HL-60 (cell line): ENCODE measurements around the gene BAG5.

Experiments used
- DNase-seq, 2 experiments: peaks; one replicate each; pipeline ENCODE4 v3.0.0-alpha.2; 2010 to 2020; ENCODE audit warnings: low read depth in 1 of 2, low spot score in 1 of 2
- H3K27ac ChIP-seq: fragments of 250-450 bp; sonication (Bioruptor Pico); replicated peaks from 2 replicates; pipeline ENCODE4 v1.5.1; 2020; ENCODE audit warnings: mild to moderate bottlenecking, moderate library complexity
- H3K27me3 ChIP-seq: fragments of 250-450 bp; sonication (Bioruptor Pico); 2 replicates; pipeline ENCODE4 v1.5.1; 2021; ENCODE audit warnings: mild to moderate bottlenecking, moderate library complexity; ENCODE audit not compliant: insufficient read depth, poor library complexity, severe bottlenecking
- H3K4me3 ChIP-seq: replicated peaks from 2 replicates; pipeline ENCODE4 v1.5.1; 2011; ENCODE audit warnings: mild to moderate bottlenecking, control low read depth, low read length; ENCODE audit not compliant: insufficient read depth
- GABPA ChIP-seq: IDR thresholded peaks from 2 replicates; pipeline ENCODE4 v1.6.1; 2012; ENCODE audit warnings: low read depth
- POLR2AphosphoS5 ChIP-seq: IDR thresholded peaks from 2 replicates; pipeline ENCODE4 v1.6.1; 2012; ENCODE audit warnings: low read depth
- SPI1 ChIP-seq: IDR thresholded peaks from 2 replicates; pipeline ENCODE4 v1.6.1; 2012; ENCODE audit warnings: low read depth, mild to moderate bottlenecking, borderline replicate concordance
- TF ChIP-seq, protein P1 (sequence below): IDR thresholded peaks from 2 replicates; pipeline ENCODE4 v1.6.1; 2012; ENCODE audit warnings: low read depth; ENCODE audit not compliant: insufficient replicate concordance
- TF ChIP-seq, protein P2 (sequence below): IDR thresholded peaks from one replicate; pipeline ENCODE4 v1.5.1; 2011; ENCODE audit warnings: low read length, control low read depth, inconsistent platforms; ENCODE audit not compliant: insufficient read depth

The BAG5 gene

GRCh38 chr14:103561381-103562178, 877 bp downstream of the BAG5 start:
- peak in 1 of 2 experiments; percentile 55 for DNase-seq
- H3K4me3 ChIP-seq = peak overlapping the region; percentile 99
- H3K27ac ChIP-seq = peak overlapping the region; percentile 83
- H3K27me3 ChIP-seq = no peaks in the 10 kb centered on the region
- TF ChIP-seq GABPA = no peak
- TF ChIP-seq, protein P1, sequence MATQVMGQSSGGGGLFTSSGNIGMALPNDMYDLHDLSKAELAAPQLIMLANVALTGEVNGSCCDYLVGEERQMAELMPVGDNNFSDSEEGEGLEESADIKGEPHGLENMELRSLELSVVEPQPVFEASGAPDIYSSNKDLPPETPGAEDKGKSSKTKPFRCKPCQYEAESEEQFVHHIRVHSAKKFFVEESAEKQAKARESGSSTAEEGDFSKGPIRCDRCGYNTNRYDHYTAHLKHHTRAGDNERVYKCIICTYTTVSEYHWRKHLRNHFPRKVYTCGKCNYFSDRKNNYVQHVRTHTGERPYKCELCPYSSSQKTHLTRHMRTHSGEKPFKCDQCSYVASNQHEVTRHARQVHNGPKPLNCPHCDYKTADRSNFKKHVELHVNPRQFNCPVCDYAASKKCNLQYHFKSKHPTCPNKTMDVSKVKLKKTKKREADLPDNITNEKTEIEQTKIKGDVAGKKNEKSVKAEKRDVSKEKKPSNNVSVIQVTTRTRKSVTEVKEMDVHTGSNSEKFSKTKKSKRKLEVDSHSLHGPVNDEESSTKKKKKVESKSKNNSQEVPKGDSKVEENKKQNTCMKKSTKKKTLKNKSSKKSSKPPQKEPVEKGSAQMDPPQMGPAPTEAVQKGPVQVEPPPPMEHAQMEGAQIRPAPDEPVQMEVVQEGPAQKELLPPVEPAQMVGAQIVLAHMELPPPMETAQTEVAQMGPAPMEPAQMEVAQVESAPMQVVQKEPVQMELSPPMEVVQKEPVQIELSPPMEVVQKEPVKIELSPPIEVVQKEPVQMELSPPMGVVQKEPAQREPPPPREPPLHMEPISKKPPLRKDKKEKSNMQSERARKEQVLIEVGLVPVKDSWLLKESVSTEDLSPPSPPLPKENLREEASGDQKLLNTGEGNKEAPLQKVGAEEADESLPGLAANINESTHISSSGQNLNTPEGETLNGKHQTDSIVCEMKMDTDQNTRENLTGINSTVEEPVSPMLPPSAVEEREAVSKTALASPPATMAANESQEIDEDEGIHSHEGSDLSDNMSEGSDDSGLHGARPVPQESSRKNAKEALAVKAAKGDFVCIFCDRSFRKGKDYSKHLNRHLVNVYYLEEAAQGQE = no peak
- TF ChIP-seq POLR2AphosphoS5 = no peak
- TF ChIP-seq SPI1 = 0 out of 2 replicates have a peak, but pooled peaks have one; percentile 40
- TF ChIP-seq, protein P2, sequence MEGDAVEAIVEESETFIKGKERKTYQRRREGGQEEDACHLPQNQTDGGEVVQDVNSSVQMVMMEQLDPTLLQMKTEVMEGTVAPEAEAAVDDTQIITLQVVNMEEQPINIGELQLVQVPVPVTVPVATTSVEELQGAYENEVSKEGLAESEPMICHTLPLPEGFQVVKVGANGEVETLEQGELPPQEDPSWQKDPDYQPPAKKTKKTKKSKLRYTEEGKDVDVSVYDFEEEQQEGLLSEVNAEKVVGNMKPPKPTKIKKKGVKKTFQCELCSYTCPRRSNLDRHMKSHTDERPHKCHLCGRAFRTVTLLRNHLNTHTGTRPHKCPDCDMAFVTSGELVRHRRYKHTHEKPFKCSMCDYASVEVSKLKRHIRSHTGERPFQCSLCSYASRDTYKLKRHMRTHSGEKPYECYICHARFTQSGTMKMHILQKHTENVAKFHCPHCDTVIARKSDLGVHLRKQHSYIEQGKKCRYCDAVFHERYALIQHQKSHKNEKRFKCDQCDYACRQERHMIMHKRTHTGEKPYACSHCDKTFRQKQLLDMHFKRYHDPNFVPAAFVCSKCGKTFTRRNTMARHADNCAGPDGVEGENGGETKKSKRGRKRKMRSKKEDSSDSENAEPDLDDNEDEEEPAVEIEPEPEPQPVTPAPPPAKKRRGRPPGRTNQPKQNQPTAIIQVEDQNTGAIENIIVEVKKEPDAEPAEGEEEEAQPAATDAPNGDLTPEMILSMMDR = no peak

DNA sequence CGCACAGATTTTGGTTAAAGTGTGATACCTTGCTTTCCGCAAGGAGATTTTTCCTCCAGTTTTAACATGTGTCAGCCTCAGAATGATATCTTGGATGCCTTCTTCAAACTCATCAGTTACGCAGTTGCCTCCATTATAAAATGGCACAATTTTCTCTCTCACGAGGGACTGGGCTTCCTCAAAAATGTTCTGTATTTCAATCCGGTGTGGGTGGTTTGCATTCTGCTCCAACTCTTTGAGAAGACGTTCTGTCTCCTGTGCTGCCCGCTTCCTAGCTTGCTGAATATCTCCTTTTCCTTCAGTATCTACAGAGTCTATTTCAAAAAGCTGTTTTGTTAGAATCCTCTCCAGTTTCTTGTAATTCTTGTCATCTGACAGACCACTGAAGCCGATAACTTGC, 1.8 kb downstream of the BAG5 start:
- no peak for DNase-seq
- Histone ChIP-seq H3K27ac (no peak overlapping the region), H3K4me3 (no peak overlapping the region), H3K27me3 (no peaks in the 10 kb centered on the region)
- TF ChIP-seq, protein P1 = no peak
- TF ChIP-seq SPI1 (no peak), GABPA (no peak)

- no peak for TF ChIP-seq SPI1
- TF ChIP-seq, protein P1 = no peak
- TF ChIP-seq POLR2AphosphoS5 = no peak
- TF ChIP-seq, protein P2 = no peak
- TF ChIP-seq GABPA = no peak
- H3K27me3 ChIP-seq = no peaks in the 10 kb centered on the region
- H3K4me3 ChIP-seq = no peak overlapping the region
- DNase-seq = no peak
- no peak overlapping the region for H3K27ac ChIP-seq
These were observed 2.7 kb downstream of the BAG5 start for GRCh38 chr14:103559766-103560165.
